ENCODE measurements around the gene NBPF1.
"Not testable (repeated sequence)": the region's sequence is repeated elsewhere in the genome, so short reads cannot be mapped to it uniquely, and the experiment has no call there.

NBPF1 gene

GRCh38 chr1:16605532-16606505, 7.5 kb downstream of the NBPF1 start:
- DNase-seq = no peak

GRCh38 chr1:16605213-16605525, 8.2 kb downstream of the NBPF1 start:
- DNase-seq = no peak

GRCh38 chr1:16604514-16605212, 8.7 kb downstream of the NBPF1 start:
- not testable (repeated sequence) for DNase-seq

- not testable (repeated sequence) for DNase-seq
Observed at GRCh38 chr1:16603623-16604022, 9.7 kb downstream of the NBPF1 start.

- DNase-seq = not testable (repeated sequence)
Observed at GRCh38 chr1:16602336-16603011, 10.9 kb downstream of the NBPF1 start.

- DNase-seq = not testable (repeated sequence)
Observed at GRCh38 chr1:16600855-16601786, 12.2 kb downstream of the NBPF1 start.

GRCh38 chr1:16599326-16599725, 14.0 kb downstream of the NBPF1 start:
- not testable (repeated sequence) for DNase-seq

- not testable (repeated sequence) for DNase-seq
Observed at GRCh38 chr1:16595216-16595615, 18.1 kb downstream of the NBPF1 start.

GRCh38 chr1:16591845-16592244, 21.5 kb downstream of the NBPF1 start:
- DNase-seq = not testable (repeated sequence)

- not testable (repeated sequence) for DNase-seq
Observed at GRCh38 chr1:16588081-16588480, 25.3 kb downstream of the NBPF1 start.

- not testable (repeated sequence) for DNase-seq
Observed at GRCh38 chr1:16587639-16588038, 25.7 kb downstream of the NBPF1 start.

- DNase-seq = not testable (repeated sequence)
Observed at GRCh38 chr1:16565324-16565723, 48.0 kb downstream of the NBPF1 start.

- not testable (repeated sequence) for DNase-seq
Observed at GRCh38 chr1:16561035-16561434, 52.3 kb downstream of the NBPF1 start.

- not testable (repeated sequence) for DNase-seq
Observed at GRCh38 chr1:16560498-16560897, 52.9 kb downstream of the NBPF1 start.

- DNase-seq = not testable (repeated sequence)
Observed at GRCh38 chr1:16559688-16560087, 53.7 kb downstream of the NBPF1 start.

GRCh38 chr1:16557034-16557433, 56.3 kb downstream of the NBPF1 start:
- not testable (repeated sequence) for DNase-seq

- not testable (repeated sequence) for DNase-seq
Observed at GRCh38 chr1:16553244-16553643, 60.1 kb downstream of the NBPF1 start.

GRCh38 chr1:16550212-16550918, 63.0 kb downstream of the NBPF1 start:
- DNase-seq = not testable (repeated sequence)

- DNase-seq = not testable (repeated sequence)
Observed at GRCh38 chr1:16549545-16549944, 63.8 kb downstream of the NBPF1 start.

GRCh38 chr1:16547502-16548241, 65.7 kb downstream of the NBPF1 start:
- not testable (repeated sequence) for DNase-seq

- peak; percentile 77 for DNase-seq
Observed at GRCh38 chr1:16545682-16546095, 67.7 kb downstream of the NBPF1 start.
